Glomerular endothelial cell (primary cell): ENCODE results near the gene TSPEAR. TPM values are rescaled to one million over a fixed set of nuclear protein-coding genes. Genes with fewer than 3 reads are reported as not detected.

ENCODE experiments used
- DNase-seq: peaks from one replicate; pipeline ENCODE4 v3.0.0-alpha.2; 2011; ENCODE audit warnings: low read depth, low spot score; ENCODE audit errors: extremely low read depth
- total RNA-seq: library from RNA; depleted of rRNA; stranded (reverse); fragments of >200 nt; gene quantifications from 2 replicates; pipeline ENCODE4 v1.2.3, GENCODE V29; 2015

Gene TSPEAR
- total RNA-seq, 1 donor from 2014 or later, result 0.12 TPM

DNA sequence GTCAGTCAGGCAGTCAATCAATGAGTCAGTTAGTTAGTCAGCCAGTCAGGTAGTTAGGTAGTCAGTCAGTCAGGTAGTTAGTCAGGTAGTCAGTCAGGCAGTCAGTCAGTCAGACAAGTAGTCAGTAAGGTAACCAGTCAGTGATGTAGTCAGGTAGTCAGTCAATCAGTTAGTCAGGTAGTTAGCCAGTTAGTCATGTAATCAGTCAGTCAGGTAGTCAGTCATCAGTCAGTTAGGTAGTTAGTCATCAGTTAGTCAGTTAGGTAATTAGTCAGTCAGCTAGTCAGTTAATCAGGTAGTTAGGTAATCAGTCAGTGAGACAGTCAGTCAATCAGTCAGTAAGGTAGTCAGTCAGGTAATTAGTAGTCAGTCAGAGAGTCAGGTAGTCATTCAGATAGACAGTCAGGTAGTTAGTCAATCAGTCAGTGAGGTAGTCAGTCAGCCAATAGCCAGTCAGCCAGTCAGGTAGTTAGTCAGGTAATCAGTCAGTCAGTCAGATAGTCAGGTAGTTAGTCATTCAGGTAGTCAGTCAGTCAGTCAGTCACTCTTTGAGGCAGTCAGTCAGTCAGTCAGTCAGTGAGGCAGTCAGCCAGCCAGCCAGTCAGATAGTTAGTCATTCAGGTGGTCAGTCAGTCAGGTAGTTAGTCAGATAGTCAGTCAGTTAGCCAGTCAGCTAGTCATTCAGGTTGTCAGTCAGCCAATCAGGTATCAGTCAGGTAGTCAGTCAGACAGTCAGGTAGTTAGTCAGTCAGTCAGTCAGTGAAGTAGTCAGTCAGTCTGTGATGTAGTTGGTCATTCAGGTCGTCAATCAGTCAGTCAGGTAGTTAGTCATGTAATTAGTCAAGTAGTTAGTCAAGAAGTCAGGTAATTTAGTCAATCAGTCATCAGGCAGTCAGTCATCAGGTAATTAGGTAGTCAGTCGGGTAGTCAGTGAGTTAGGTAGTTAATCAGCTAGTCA is 186.7 kb downstream of the TSPEAR start:
- DNase-seq, result no peak

DNA sequence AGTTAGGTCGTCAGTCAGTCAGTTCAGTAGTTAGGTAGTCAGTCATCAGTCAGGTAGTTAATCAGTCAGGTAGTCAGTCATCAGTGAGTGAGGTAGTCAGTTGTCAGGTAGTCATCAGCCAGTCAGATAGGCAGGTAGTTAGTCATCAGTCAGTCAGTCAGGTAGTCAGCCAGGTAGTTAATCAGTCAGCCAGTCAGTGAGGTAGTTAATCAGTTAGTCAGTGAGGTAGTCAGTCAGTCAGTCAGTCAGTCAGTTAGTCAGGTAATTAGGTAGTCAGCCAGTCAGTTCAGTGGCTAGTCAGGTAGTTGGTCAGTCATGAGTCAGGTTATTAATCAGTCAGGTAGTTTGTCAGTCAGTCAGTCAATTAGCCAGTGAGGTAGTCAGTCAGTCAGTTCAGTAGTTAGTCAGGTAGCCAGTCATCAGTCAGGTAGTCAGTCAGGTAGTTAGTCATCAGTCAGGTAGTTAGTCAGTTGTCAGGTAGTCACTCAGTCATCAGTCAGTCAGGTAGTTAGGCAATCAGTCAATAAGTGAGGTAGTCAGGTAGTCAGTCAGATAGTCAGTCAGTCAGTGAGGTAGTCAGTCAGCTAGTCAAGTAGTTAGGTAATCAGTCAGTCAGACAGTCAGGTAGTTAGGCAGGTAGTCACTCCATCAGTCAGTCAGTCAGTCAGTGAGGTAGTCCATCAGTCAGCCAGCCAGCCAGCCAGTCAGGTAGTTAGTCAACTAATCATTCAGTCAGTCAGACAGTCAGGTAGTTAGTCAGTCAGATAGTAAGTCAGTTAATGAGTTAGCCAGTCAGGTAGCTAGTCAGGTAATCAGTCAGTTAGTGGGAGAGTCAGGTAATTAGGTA is 187.6 kb downstream of the TSPEAR start:
- no peak for DNase-seq

DNA sequence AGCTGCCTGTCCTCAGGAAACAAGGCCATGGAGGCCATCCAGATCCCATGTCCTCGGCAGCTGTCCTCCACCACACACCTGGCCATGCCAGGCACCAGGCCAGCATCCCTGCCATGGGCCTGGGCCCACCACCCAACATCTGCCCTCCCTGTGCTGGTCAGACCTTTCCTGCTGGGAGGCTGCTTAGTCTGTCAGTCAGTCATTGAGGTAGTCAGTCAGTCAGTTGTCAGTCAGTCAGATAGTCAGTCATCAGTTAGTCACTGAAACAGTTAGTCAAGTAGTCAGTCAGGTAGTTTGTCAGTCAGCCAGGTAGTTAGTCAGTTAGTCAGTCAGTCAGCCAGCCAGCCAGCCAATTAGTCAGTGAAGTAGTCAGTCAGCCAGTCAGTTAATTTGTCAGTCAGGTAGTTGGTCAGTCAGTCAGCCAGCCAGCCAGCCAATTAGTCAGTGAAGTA is 188.6 kb downstream of the TSPEAR start:
- no peak for DNase-seq

DNA sequence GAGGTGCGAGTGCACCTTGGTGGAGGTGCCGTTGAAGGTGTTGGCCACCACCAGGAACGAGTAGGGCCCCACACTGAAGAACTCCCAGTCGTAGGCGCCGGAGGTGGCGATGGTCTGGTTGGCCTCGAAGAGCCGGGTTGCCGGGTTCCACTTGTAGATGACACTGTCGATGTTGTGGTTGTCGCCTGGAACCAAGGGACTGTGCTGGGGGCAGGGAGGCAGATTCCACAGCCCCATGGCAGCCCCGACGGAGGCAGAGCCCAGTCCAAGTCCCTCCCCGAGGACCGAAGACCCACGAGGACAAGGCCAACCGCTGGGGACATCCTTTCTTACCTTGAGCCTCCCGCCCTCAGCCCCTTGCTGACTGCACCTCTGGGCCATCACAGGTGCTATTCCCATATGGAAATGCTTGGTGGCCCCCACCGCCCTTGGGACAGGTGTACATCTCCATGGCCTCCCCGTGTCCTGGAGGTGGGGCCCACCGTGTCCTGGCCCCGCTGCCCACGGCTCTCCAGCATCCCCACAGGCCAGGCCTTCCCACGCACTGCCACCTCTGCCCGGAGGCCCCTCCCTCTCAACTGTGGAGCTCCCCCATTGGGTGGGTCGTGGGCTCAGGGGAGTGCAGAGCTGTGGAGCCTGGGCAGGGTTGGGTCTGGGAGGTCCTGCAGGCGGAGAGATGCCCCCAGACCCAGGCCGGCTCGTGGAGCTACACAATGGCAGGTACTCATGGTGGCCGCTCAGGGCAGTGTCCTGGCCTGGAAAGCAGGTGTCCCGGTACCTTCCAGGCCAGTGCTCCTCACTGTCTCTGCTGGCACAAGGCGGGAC is 189.2 kb downstream of the TSPEAR start:
- no peak for DNase-seq

DNA sequence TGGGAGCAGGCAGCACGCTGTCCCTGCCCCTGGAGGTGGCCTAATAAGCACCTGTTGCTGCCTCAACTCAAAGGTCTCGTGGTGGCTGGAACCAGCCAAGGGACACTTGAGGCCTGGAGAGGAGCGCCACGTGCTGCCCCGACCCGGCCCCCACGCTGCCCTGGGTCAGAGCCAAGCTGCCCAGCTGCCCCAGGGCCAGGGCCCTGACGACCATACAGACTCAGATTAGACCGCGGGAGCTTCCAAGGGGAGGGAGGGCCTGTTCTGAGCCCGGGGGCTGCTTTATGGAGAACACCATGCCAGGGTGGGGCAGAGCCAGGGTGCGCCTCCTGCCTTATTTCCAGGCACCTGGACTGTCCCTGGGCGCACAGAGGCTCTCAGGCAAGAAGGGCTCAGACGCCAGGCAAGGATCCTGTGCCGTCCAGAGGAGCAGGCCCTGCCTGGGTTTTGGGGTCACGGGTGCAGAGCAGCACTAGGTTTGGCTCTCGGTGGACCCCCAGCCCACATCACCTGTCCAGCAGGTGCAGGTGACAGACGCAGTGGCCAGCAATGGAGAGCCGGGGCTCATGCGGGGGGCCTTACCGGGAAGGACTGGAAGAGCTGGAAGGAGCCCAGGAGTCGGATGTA is 190.0 kb downstream of the TSPEAR start:
- DNase-seq, result no peak

DNA sequence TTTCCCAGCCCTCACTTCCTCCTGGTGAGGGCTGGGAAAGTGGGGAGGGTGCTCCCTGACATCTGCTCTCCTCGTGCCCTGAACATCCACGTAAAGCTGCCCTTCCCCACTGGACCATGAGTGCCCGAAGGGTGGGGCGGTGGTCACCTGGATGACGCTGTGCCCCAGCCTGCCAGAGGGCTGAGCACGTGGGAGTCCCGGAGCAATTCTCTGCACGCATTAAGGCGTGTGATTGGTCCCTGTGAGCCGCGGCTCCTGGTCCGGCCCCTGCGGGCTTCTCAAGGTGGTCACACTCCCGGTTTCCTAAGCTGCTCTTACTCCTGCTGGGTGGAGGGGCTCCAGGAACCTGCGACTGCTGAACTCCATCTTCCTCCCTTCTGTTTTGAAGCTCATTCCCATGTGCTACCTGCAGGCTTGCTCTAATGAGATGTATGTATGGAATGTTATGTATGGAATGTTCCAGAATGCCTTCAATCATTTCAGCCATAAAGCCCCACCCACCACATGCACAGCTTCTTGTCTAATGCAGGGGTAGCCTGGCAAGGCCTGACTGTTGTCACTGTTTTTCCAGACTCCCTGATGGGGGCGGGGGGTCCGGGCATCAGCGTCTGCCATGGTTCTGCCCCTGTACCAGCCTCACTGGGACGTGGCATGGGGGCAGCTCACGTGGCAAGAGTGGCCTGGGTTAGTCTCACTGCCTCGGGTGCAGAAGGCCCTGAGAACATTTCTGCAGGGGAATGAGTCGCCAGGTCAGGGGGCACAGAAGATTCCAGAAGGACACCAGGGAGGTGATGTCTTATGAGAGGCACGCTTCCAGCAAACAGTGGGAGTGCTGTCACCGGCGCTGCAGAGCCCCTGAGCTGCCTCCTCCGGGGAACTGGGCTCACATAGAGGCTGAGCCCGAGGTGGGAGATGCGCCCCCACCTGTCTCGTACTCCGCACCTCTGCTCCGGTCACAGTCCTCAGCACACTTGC is 190.8 kb downstream of the TSPEAR start:
- no peak for DNase-seq

DNA sequence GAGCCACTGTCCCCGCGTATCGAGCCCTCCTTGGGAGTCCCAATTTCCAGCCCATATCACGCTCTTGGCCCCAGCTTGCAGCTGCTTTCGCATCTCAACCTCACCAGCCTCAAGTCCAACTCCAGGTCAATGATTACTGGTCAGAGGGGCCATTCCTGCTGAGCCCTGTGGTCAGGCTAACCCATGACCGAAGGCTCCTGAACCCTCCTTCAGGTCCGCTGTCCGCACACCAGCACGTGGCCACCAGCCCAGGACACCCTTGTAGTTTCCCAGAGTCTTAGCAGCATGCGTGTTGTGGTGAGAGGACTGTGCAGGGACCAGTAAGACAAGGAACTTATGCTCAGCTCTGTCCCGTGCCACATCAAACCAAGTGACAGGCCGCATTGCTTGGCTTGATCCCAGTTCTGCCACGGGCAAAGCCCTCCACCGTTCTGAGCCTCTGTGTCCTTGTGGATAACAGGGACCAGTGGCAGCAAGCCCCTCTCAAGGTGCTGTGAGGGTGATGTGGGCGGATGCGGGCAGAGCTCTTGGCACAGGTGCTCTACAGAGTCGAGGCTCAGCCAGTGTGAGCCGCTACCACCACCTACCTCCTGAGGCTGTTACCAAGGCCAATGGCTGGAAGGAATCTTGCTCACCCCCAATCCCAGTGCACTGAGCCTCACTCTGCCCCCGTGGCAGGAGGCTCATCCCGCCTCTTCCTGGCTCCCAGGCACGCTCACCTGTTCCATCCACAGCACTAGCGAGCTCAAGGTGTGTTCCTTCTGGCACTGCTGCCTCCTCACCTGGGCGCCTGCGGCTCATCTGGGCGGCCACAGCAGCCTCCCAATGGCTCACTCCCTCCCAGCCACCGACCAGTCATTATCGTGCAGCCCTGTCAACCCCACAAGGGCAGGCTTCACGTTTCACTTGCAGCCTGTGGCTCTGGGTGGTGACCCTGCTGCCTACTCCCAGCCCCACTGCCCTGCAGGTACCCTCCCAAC is 191.7 kb downstream of the TSPEAR start:
- no peak for DNase-seq

DNA sequence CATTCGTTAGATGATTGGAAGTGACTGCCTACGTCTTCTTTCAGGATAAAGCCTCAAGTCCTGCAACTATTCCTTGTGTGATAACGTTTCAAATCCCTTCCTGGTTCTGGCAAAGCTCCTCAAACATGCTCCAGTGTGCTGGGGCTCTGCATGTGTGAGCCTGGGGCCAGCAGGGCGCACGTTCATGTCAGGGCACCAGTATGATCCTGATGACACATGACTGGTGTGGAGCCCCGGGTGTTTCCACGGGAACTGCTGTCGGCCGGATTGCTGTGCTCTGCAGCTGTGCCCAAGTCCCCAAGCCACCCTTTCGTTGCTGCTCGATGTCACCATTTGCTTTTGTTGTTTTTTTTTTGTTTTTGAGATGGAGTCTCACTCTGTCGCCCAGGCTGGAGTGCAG is 192.7 kb downstream of the TSPEAR start:
- DNase-seq, result no peak

- no peak for DNase-seq
Measured at GRCh38 chr21:44517175-44517899, 194.0 kb downstream of the TSPEAR start.

- DNase-seq, result no peak
Measured at GRCh38 chr21:44516828-44517174, 194.6 kb downstream of the TSPEAR start.

DNA sequence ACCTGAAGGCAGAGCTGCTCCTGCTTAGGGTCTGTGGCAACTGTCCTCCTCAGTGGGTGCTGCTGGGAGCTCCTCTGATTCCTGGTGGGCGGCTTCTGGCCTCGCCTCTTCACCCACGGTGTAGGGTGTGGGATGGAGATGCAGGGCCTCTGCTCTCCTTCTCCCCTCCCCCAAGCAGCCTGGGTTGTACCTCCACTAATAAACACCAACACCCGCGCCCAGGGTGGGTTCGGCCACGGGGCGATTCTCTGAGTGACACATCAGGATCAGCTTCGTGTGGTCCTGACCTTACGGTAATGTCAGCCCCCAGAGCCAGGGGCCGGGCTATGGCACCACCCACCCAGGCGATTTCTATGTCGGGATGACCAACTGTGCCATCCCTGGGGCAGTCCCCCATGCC is 195.0 kb downstream of the TSPEAR start:
- no peak for DNase-seq

DNA sequence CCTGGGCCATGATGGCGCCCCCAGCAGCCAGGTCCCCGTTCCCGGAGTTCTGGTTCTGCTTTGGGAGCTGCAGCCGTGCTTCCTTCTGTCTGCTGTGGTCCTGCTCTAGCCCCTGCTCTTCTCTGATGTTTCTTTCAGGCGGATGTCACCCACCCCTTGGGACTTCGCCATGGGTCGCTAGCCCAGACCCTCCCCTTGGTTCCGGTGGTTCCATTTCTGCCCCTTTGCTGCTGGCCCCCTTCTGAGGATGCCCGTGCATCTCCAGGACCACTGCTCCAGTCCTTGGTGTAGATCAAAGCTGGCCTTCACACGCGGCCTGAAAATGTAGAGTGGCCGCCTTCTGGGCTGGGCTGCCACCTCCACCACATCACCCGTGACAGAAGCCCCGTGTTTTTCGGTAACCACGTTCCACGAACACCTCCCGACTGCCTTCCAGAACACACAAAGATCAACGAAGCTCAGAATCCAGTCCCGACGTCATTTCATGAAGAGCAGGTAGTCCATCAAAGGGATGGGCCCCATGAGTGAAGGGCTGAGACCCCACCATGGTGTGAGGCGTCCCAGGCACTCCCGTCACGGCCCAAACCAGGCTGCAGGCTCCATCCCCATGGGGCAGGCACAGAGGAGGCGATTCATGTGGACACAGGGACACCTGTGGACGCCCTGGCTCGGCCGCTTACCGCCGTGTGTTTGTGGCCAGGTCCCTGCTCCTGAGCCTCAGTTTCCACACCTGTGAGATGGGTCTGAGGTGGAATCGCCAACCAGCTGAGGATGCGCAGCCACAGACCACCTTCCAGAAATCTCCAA is 195.8 kb downstream of the TSPEAR start:
- DNase-seq, result no peak

- DNase-seq, result no peak
Measured at GRCh38 chr21:44514746-44515358, 196.5 kb downstream of the TSPEAR start.

GRCh38 chr21:44514218-44514520 is 197.2 kb downstream of the TSPEAR start:
- no peak for DNase-seq

- no peak for DNase-seq
Measured at GRCh38 chr21:44513389-44514217, 197.8 kb downstream of the TSPEAR start.
